ENCODE measurements around the gene OR6X1. TPM values are rescaled to one million over a fixed set of nuclear protein-coding genes. Genes with fewer than 3 reads are reported as not detected.

OR6X1 gene
- total RNA-seq, 1 donor from 2014 or later = not detected

DNA sequence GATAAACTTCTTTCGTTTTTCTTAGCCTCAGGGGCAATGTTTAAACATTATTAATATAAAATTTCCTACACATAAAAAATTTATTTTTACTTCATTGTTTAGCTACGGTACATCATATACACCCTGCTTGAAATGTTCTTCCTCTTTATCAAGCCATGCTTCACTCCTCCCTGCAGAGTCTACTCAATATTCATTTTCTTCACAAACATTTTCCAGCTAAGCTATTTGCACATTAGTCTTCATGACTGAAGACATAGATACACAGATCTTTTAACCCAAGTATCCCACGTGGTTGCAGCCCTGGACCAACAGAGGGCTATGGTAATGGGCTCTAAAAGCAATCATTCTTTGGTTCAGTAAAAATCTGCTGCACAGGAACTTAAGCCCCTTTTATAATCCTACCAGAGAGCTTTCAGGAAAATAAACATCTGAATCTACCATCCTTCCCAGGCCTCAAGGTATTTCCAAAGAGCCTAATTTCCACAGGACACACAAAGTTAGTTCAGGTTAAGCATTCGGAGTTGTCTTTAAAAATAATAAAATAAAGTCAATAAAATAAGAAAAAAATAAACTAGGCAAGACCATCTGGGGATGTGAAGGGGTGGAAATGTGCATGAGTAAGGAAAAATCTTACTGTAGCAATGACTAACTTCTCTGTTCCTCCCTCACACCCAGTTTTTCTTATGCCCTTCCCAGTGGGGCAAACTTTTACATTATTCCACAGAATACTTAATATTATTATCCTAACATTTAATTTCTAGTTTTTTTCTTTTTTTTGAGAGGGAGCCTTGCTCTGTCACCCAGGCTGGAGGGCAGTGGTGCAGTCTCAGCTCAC lies 21.6 kb upstream of the OR6X1 start:
- Histone ChIP-seq H3K27me3 (ENCODE audit: low read depth) (no peaks in the 10 kb centered on the region), H3K9me3 (no peaks in the 10 kb centered on the region), H3K4me3 (no peak overlapping the region), H3K36me3 (no peaks in the 10 kb centered on the region), H3K27ac (no peak overlapping the region), H3K4me1 (no peaks in the 10 kb centered on the region)
- DNase-seq = no peak
- intact Hi-C loops (cut with DNase I) = no loop called here
- TF ChIP-seq, protein P1, sequence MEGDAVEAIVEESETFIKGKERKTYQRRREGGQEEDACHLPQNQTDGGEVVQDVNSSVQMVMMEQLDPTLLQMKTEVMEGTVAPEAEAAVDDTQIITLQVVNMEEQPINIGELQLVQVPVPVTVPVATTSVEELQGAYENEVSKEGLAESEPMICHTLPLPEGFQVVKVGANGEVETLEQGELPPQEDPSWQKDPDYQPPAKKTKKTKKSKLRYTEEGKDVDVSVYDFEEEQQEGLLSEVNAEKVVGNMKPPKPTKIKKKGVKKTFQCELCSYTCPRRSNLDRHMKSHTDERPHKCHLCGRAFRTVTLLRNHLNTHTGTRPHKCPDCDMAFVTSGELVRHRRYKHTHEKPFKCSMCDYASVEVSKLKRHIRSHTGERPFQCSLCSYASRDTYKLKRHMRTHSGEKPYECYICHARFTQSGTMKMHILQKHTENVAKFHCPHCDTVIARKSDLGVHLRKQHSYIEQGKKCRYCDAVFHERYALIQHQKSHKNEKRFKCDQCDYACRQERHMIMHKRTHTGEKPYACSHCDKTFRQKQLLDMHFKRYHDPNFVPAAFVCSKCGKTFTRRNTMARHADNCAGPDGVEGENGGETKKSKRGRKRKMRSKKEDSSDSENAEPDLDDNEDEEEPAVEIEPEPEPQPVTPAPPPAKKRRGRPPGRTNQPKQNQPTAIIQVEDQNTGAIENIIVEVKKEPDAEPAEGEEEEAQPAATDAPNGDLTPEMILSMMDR (IDR thresholded peaks at IDR 0.05) = no peak
- no peak for ATAC-seq

GRCh38 chr11:123775289-123775688 lies 21.0 kb upstream of the OR6X1 start:
- intact Hi-C loops (cut with DNase I) = no loop called here
- Histone ChIP-seq H3K27me3 (ENCODE audit: low read depth) (no peaks in the 10 kb centered on the region), H3K4me1 (no peaks in the 10 kb centered on the region), H3K36me3 (no peaks in the 10 kb centered on the region), H3K4me3 (no peak overlapping the region), H3K9me3 (no peaks in the 10 kb centered on the region), H3K27ac (no peak overlapping the region)
- ATAC-seq (no peak), DNase-seq (no peak)
- TF ChIP-seq, protein P1 (IDR thresholded peaks at IDR 0.05) = no peak

DNA sequence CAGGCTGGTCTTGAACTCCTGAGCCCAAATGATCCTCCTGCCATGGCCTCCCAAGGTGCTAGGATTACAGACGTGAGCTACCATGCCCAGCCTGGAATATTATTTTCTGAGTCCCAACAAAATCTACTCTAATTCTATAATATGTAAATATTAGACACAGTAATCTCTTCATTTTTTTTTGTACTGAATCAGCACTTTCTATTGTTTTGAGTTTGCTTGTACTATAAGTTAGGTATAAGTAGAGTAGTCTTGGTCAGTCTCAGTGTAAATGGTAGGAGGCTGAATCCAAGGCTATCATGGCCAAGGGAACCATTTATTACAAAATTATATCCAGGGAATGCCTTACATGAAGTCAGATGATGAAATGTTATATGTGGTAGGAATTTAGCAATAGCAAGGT lies 19.6 kb upstream of the OR6X1 start:
- no peaks in the 10 kb centered on the region for H3K36me3 ChIP-seq
- H3K4me3 ChIP-seq = no peak overlapping the region
- DNase-seq (no peak), ATAC-seq (no peak)
- intact Hi-C loops (cut with DNase I) = no loop called here
- no peak overlapping the region for H3K27ac ChIP-seq
- no peaks in the 10 kb centered on the region for H3K27me3 ChIP-seq (ENCODE audit: low read depth)
- H3K9me3 ChIP-seq = no peaks in the 10 kb centered on the region
- TF ChIP-seq, protein P1 (IDR thresholded peaks at IDR 0.05) = no peak
- H3K4me1 ChIP-seq = no peaks in the 10 kb centered on the region

- H3K9me3 ChIP-seq = no peaks in the 10 kb centered on the region
- no peaks in the 10 kb centered on the region for H3K4me1 ChIP-seq
- no peaks in the 10 kb centered on the region for H3K36me3 ChIP-seq
- no peak for DNase-seq
- TF ChIP-seq, protein P1 (IDR thresholded peaks at IDR 0.05) = no peak
- intact Hi-C loops (cut with DNase I) = no loop called here
- H3K4me3 ChIP-seq = no peak overlapping the region
- no peak for ATAC-seq
- H3K27ac ChIP-seq = no peak overlapping the region
- H3K27me3 ChIP-seq (ENCODE audit: low read depth) = no peaks in the 10 kb centered on the region
These were observed 18.7 kb upstream of the OR6X1 start for GRCh38 chr11:123773026-123773425.

GRCh38 chr11:123771664-123772063 lies 17.3 kb upstream of the OR6X1 start:
- Histone ChIP-seq H3K4me3 (no peak overlapping the region), H3K9me3 (no peaks in the 10 kb centered on the region), H3K4me1 (no peaks in the 10 kb centered on the region), H3K36me3 (no peaks in the 10 kb centered on the region), H3K27me3 (ENCODE audit: low read depth) (no peaks in the 10 kb centered on the region), H3K27ac (no peak overlapping the region)
- TF ChIP-seq, protein P1 (IDR thresholded peaks at IDR 0.05) = no peak
- no peak for DNase-seq
- ATAC-seq = no peak
- intact Hi-C loops (cut with DNase I) = no loop called here

All from lower lobe of right lung (tissue), 2 donors.